ENCODE measurements around the gene MX1. TPM values are rescaled to one million over a fixed set of nuclear protein-coding genes. Genes with fewer than 3 reads are reported as not detected.

The MX1 gene
- total RNA-seq, 1 donor = 33.3 TPM

DNA sequence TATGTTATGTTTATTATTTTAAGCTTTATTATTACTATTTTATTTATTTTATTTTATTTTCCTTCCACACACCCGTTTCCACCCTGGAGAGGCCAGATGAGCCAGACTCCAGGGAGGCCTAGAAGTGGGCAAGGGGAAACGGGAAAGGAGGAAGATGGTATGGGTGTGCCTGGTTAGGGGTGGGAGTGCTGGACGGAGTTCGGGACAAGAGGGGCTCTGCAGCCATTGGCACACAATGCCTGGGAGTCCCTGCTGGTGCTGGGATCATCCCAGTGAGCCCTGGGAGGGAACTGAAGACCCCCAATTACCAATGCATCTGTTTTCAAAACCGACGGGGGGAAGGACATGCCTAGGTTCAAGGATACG lies 468 bp upstream of the MX1 start:
- no peak overlapping the region for H3K27ac ChIP-seq (ENCODE audit: low read depth, low read length)
- H2AFZ ChIP-seq (ENCODE audit: low read length) = peak overlapping the region; percentile 71
- no peaks in the 10 kb centered on the region for H3K9me3 ChIP-seq (ENCODE audit: low read depth, low read length)
- H4K20me1 ChIP-seq (ENCODE audit: insufficient read depth, low read length) = no peaks in the 10 kb centered on the region
- no peak for DNase-seq (ENCODE audit: insufficient read length, low spot score, missing footprints)
- H3K4me2 ChIP-seq (ENCODE audit: insufficient read depth, low read length) = peak overlapping the region; percentile 85
- no peak for TF ChIP-seq CTCF (IDR thresholded peaks at IDR 0.05; ENCODE audit: extremely low read depth, low read depth, low read length)
- H3K79me2 ChIP-seq (ENCODE audit: insufficient read depth, low read length) = no peaks in the 10 kb centered on the region
- peaks cover 11% of the 10 kb centered on the region for H3K4me1 ChIP-seq (ENCODE audit: insufficient read depth, low read length)
- H3K36me3 ChIP-seq (ENCODE audit: insufficient read depth, low read length) = no peaks in the 10 kb centered on the region
- H3K4me3 ChIP-seq (ENCODE audit: insufficient read depth, low read length) = peak overlapping the region; percentile 69
- peaks cover 12% of the 10 kb centered on the region for H3K27me3 ChIP-seq (ENCODE audit: insufficient read depth, low read length)

DNA sequence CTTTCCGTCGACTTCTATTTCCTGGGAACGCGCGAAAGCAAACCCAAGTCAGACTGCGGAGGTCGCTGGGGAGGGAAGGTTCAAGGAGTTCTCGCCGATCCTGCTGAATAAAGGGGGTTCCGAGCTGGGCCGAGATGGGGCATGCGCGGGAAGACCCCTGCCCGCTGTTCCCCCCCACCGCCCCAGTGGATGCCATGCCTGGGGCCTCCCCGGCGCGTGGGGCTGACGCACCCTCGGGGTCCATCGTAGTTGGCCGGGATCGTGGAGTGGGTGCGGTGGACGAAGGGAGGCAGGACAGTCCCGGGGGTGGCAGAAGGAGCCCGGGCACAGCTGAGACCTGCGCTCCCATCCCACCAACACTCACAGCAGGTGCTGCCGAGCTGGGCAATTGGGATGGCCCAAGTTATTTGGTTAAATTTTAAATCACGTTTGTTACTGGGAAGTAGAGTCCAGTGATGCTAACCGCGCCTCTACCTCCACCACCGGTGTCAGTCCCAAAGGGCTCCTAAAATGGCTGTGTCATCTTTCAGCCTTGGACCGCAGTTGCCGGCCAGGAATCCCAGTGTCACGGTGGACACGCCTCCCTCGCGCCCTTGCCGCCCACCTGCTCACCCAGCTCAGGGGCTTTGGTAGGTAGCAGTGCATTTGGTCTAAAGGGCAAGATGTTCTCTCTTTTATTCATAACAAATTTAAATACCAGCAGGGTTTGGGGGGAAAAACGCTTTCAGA lies 801 bp downstream of the MX1 start:
- Histone ChIP-seq H3K4me2 (ENCODE audit: insufficient read depth, low read length) (peak overlapping the region; percentile 85), H3K27me3 (ENCODE audit: insufficient read depth, low read length) (peaks cover 12% of the 10 kb centered on the region), H3K36me3 (ENCODE audit: insufficient read depth, low read length) (no peaks in the 10 kb centered on the region), H3K79me2 (ENCODE audit: insufficient read depth, low read length) (no peaks in the 10 kb centered on the region), H3K4me1 (ENCODE audit: insufficient read depth, low read length) (peaks cover 11% of the 10 kb centered on the region), H3K9me3 (ENCODE audit: low read depth, low read length) (no peaks in the 10 kb centered on the region), H2AFZ (ENCODE audit: low read length) (peak overlapping the region; percentile 51), H4K20me1 (ENCODE audit: insufficient read depth, low read length) (no peaks in the 10 kb centered on the region), H3K27ac (ENCODE audit: low read depth, low read length) (no peak overlapping the region), H3K4me3 (ENCODE audit: insufficient read depth, low read length) (peak overlapping the region; percentile 69)
- DNase-seq (ENCODE audit: insufficient read length, low spot score, missing footprints) = peak; percentile 73
- no peak for TF ChIP-seq CTCF (IDR thresholded peaks at IDR 0.05; ENCODE audit: extremely low read depth, low read depth, low read length)

DNA sequence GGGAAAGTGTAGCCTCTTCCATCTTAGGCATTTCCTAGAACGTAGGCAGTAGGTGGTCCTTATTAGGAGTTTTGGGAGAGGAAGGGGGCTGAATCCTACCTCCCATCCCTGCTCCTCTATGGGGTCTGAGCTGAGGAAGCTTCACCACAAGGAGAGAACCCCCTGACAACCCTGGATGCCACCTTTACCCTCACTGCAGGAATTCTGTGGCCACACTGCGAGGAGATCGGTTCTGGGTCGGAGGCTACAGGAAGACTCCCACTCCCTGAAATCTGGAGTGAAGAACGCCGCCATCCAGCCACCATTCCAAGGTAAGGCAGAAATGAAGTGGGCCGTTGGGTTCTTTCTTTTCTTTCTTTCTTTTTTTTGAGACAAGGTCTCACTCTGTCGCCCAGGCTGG lies 1.5 kb downstream of the MX1 start:
- peaks cover 12% of the 10 kb centered on the region for H3K27me3 ChIP-seq (ENCODE audit: insufficient read depth, low read length)
- no peak for DNase-seq (ENCODE audit: insufficient read length, low spot score, missing footprints)

More for the DNA sequence above, 1.5 kb downstream of the MX1 start:
- no peak for TF ChIP-seq CTCF (IDR thresholded peaks at IDR 0.05; ENCODE audit: extremely low read depth, low read depth, low read length)
- no peak overlapping the region for H2AFZ ChIP-seq (ENCODE audit: low read length)
- no peak overlapping the region for H3K4me3 ChIP-seq (ENCODE audit: insufficient read depth, low read length)
- peaks cover 11% of the 10 kb centered on the region for H3K4me1 ChIP-seq (ENCODE audit: insufficient read depth, low read length)
- H3K27ac ChIP-seq (ENCODE audit: low read depth, low read length) = no peak overlapping the region
- H3K9me3 ChIP-seq (ENCODE audit: low read depth, low read length) = no peaks in the 10 kb centered on the region
- no peaks in the 10 kb centered on the region for H4K20me1 ChIP-seq (ENCODE audit: insufficient read depth, low read length)
- no peak overlapping the region for H3K4me2 ChIP-seq (ENCODE audit: insufficient read depth, low read length)
- no peaks in the 10 kb centered on the region for H3K36me3 ChIP-seq (ENCODE audit: insufficient read depth, low read length)
- H3K79me2 ChIP-seq (ENCODE audit: insufficient read depth, low read length) = no peaks in the 10 kb centered on the region
